Measurements from ENCODE around the gene NRDE2.

GRCh38 chr14:90253826-90254225, 77.9 kb downstream of the NRDE2 start:
- TF ChIP-seq POLR2AphosphoS5 (IDR thresholded peaks at IDR 0.05) (no peak), POLR2A (IDR thresholded peaks at IDR 0.05) (no peak)
- TF ChIP-seq, protein P1, sequence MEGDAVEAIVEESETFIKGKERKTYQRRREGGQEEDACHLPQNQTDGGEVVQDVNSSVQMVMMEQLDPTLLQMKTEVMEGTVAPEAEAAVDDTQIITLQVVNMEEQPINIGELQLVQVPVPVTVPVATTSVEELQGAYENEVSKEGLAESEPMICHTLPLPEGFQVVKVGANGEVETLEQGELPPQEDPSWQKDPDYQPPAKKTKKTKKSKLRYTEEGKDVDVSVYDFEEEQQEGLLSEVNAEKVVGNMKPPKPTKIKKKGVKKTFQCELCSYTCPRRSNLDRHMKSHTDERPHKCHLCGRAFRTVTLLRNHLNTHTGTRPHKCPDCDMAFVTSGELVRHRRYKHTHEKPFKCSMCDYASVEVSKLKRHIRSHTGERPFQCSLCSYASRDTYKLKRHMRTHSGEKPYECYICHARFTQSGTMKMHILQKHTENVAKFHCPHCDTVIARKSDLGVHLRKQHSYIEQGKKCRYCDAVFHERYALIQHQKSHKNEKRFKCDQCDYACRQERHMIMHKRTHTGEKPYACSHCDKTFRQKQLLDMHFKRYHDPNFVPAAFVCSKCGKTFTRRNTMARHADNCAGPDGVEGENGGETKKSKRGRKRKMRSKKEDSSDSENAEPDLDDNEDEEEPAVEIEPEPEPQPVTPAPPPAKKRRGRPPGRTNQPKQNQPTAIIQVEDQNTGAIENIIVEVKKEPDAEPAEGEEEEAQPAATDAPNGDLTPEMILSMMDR (IDR thresholded peaks at IDR 0.05): no peak

Measured in transverse colon (tissue), 4 donors.